ENCODE results near the gene ADGRF5. TPM values are rescaled to one million over a fixed set of nuclear protein-coding genes. Genes with fewer than 3 reads are reported as not detected.

Gene ADGRF5
- total and polyA plus RNA-seq, 5 experiments from 2014 or later = not detected

- no peak overlapping the region for H3K27ac Mint-ChIP-seq
These were observed 1.7 kb upstream of the ADGRF5 start for GRCh38 chr6:46923476-46923875.

GRCh38 chr6:46921059-46921458 lies 679 bp downstream of the ADGRF5 start:
- ATAC-seq (no peak), DNase-seq (no peak)
- peaks cover 1 to 30% (median 3%) of the 10 kb centered on the region in 5 donors for H3K27me3 Mint-ChIP-seq
- peaks cover 0 to 9% (median 0%) of the 10 kb centered on the region in 9 donors for H3K9me3 Mint-ChIP-seq
- POLR2A ChIA-PET = no interaction called here
- H3K36me3 Mint-ChIP-seq = no peaks in the 10 kb centered on the region
- H3K4me1 Mint-ChIP-seq = no peaks in the 10 kb centered on the region
- H3K27ac Mint-ChIP-seq = no peak overlapping the region
- no peak overlapping the region for H3K4me3 Mint-ChIP-seq

More at GRCh38 chr6:46923476-46923875, 1.7 kb upstream of the ADGRF5 start:
- Mint-ChIP-seq H3K4me1 (no peaks in the 10 kb centered on the region), H3K4me3 (no peak overlapping the region), H3K9me3 (peaks cover 0 to 9% (median 0%) of the 10 kb centered on the region in 9 donors), H3K27me3 (peaks cover 0 to 25% (median 4%) of the 10 kb centered on the region in 5 donors), H3K36me3 (peaks cover 0 to 2% (median 0%) of the 10 kb centered on the region in 3 donors)
- POLR2A ChIA-PET = no interaction called here
- DNase-seq = no peak
- ATAC-seq = no peak

- ATAC-seq = no peak
- Mint-ChIP-seq H3K9me3 (peaks cover 0 to 2% (median 0%) of the 10 kb centered on the region in 9 donors), H3K36me3 (no peaks in the 10 kb centered on the region), H3K27me3 (peaks cover 1 to 36% (median 4%) of the 10 kb centered on the region in 5 donors), H3K27ac (no peak overlapping the region), H3K4me1 (no peaks in the 10 kb centered on the region), H3K4me3 (no peak overlapping the region)
- POLR2A ChIA-PET = no interaction called here
- DNase-seq = no peak
These were observed 2.9 kb downstream of the ADGRF5 start for GRCh38 chr6:46918806-46919205.

GRCh38 chr6:46917002-46917545 lies 4.7 kb downstream of the ADGRF5 start:
- no peaks in the 10 kb centered on the region for H3K4me1 Mint-ChIP-seq
- POLR2A ChIA-PET = no interaction called here
- H3K27ac Mint-ChIP-seq = no peak overlapping the region
- no peaks in the 10 kb centered on the region for H3K9me3 Mint-ChIP-seq
- peaks cover 1 to 32% (median 4%) of the 10 kb centered on the region in 5 donors for H3K27me3 Mint-ChIP-seq
- ATAC-seq = no peak
- H3K36me3 Mint-ChIP-seq = no peaks in the 10 kb centered on the region
- no peak for DNase-seq
- H3K4me3 Mint-ChIP-seq = no peak overlapping the region

GRCh38 chr6:46915866-46916265 lies 5.9 kb downstream of the ADGRF5 start:
- Mint-ChIP-seq H3K9me3 (no peaks in the 10 kb centered on the region), H3K27ac (no peak overlapping the region), H3K36me3 (no peaks in the 10 kb centered on the region), H3K27me3 (peaks cover 1 to 21% (median 4%) of the 10 kb centered on the region in 5 donors), H3K4me1 (no peaks in the 10 kb centered on the region), H3K4me3 (no peak overlapping the region)
- no peak for ATAC-seq
- POLR2A ChIA-PET = no interaction called here
- DNase-seq = no peak

GRCh38 chr6:46915380-46915779 lies 6.4 kb downstream of the ADGRF5 start:
- Mint-ChIP-seq H3K27ac (no peak overlapping the region), H3K36me3 (no peaks in the 10 kb centered on the region), H3K4me1 (no peaks in the 10 kb centered on the region), H3K4me3 (no peak overlapping the region), H3K27me3 (peaks cover 1 to 21% (median 4%) of the 10 kb centered on the region in 5 donors), H3K9me3 (no peaks in the 10 kb centered on the region)
- POLR2A ChIA-PET = no interaction called here
- ATAC-seq (no peak), DNase-seq (no peak)

GRCh38 chr6:46914279-46914810 lies 7.4 kb downstream of the ADGRF5 start:
- no peak for DNase-seq
- Mint-ChIP-seq H3K27ac (no peak overlapping the region), H3K36me3 (no peaks in the 10 kb centered on the region), H3K4me1 (no peaks in the 10 kb centered on the region), H3K27me3 (peaks cover 1 to 21% (median 4%) of the 10 kb centered on the region in 5 donors), H3K9me3 (no peaks in the 10 kb centered on the region), H3K4me3 (no peak overlapping the region)
- POLR2A ChIA-PET = no interaction called here
- ATAC-seq = no peak

GRCh38 chr6:46909371-46909770 lies 12.4 kb downstream of the ADGRF5 start:
- no peak for ATAC-seq
- H3K36me3 Mint-ChIP-seq = no peaks in the 10 kb centered on the region
- no peaks in the 10 kb centered on the region for H3K9me3 Mint-ChIP-seq
- POLR2A ChIA-PET = no interaction called here
- H3K27me3 Mint-ChIP-seq = no peaks in the 10 kb centered on the region
- no peak overlapping the region for H3K27ac Mint-ChIP-seq
- DNase-seq = no peak
- no peak overlapping the region for H3K4me3 Mint-ChIP-seq
- no peaks in the 10 kb centered on the region for H3K4me1 Mint-ChIP-seq

GRCh38 chr6:46906776-46907175 lies 15.0 kb downstream of the ADGRF5 start:
- DNase-seq = no peak
- H3K4me3 Mint-ChIP-seq = no peak overlapping the region
- H3K4me1 Mint-ChIP-seq = no peaks in the 10 kb centered on the region

GRCh38 chr6:46904117-46904516 lies 17.6 kb downstream of the ADGRF5 start:
- H3K4me3 Mint-ChIP-seq = no peak overlapping the region
- DNase-seq (no peak), ATAC-seq (no peak)
- no peaks in the 10 kb centered on the region for H3K9me3 Mint-ChIP-seq
- POLR2A ChIA-PET = no interaction called here
- H3K27me3 Mint-ChIP-seq = peaks cover 0 to 29% (median 15%) of the 10 kb centered on the region in 5 donors
- no peaks in the 10 kb centered on the region for H3K4me1 Mint-ChIP-seq
- H3K36me3 Mint-ChIP-seq = no peaks in the 10 kb centered on the region
- H3K27ac Mint-ChIP-seq = no peak overlapping the region

More at GRCh38 chr6:46906776-46907175, 15.0 kb downstream of the ADGRF5 start:
- Mint-ChIP-seq H3K27me3 (peaks cover 0 to 18% (median 7%) of the 10 kb centered on the region in 5 donors), H3K36me3 (no peaks in the 10 kb centered on the region), H3K9me3 (no peaks in the 10 kb centered on the region), H3K27ac (no peak overlapping the region)
- no peak for ATAC-seq
- POLR2A ChIA-PET = no interaction called here

GRCh38 chr6:46903175-46903574 lies 18.6 kb downstream of the ADGRF5 start:
- no peak for ATAC-seq
- no peaks in the 10 kb centered on the region for H3K9me3 Mint-ChIP-seq
- no peak overlapping the region for H3K27ac Mint-ChIP-seq
- H3K27me3 Mint-ChIP-seq = peaks cover 0 to 35% (median 18%) of the 10 kb centered on the region in 5 donors
- POLR2A ChIA-PET = no interaction called here
- no peaks in the 10 kb centered on the region for H3K4me1 Mint-ChIP-seq
- H3K36me3 Mint-ChIP-seq = no peaks in the 10 kb centered on the region
- H3K4me3 Mint-ChIP-seq = no peak overlapping the region
- DNase-seq = no peak

- Mint-ChIP-seq H3K4me1 (no peaks in the 10 kb centered on the region), H3K36me3 (no peaks in the 10 kb centered on the region), H3K9me3 (no peaks in the 10 kb centered on the region), H3K27me3 (peaks cover 0 to 35% (median 18%) of the 10 kb centered on the region in 5 donors), H3K4me3 (no peak overlapping the region), H3K27ac (no peak overlapping the region)
- POLR2A ChIA-PET = no interaction called here
- DNase-seq = no peak
- ATAC-seq = no peak
These were observed 19.8 kb downstream of the ADGRF5 start for GRCh38 chr6:46901882-46902314.

GRCh38 chr6:46900266-46900665 lies 21.5 kb downstream of the ADGRF5 start:
- no peak for ATAC-seq
- H3K36me3 Mint-ChIP-seq = no peaks in the 10 kb centered on the region
- H3K27me3 Mint-ChIP-seq = peaks cover 0 to 35% (median 18%) of the 10 kb centered on the region in 5 donors
- H3K27ac Mint-ChIP-seq = no peak overlapping the region
- POLR2A ChIA-PET = no interaction called here
- no peak overlapping the region for H3K4me3 Mint-ChIP-seq
- DNase-seq = no peak
- H3K4me1 Mint-ChIP-seq = no peaks in the 10 kb centered on the region
- H3K9me3 Mint-ChIP-seq = no peaks in the 10 kb centered on the region

GRCh38 chr6:46899659-46900058 lies 22.1 kb downstream of the ADGRF5 start:
- no peaks in the 10 kb centered on the region for H3K36me3 Mint-ChIP-seq
- ATAC-seq = no peak
- no peak for DNase-seq
- H3K27me3 Mint-ChIP-seq = peaks cover 0 to 35% (median 18%) of the 10 kb centered on the region in 5 donors
- no peak overlapping the region for H3K4me3 Mint-ChIP-seq
- POLR2A ChIA-PET = no interaction called here
- H3K9me3 Mint-ChIP-seq = no peaks in the 10 kb centered on the region
- no peaks in the 10 kb centered on the region for H3K4me1 Mint-ChIP-seq
- H3K27ac Mint-ChIP-seq = no peak overlapping the region
